H1 (cell line): ENCODE results near the gene ADD1. TPM values are rescaled to one million over a fixed set of nuclear protein-coding genes. Genes with fewer than 3 reads are reported as not detected.

ENCODE experiments used
- polyA plus RNA-seq, 7 experiments: library from polyadenylated mRNA; depleted of rRNA in 3 of 7; stranded (reverse) in 5 of 7; unstranded in 2 of 7; fragments of >200 nt in 5 of 7; fragments of 200-250 nt in 2 of 7; gene quantifications; 1 replicate in 5 of 7; 2 replicates in 1 of 7; 4 replicates in 1 of 7; pipeline versions ENCODE4 v1.2.1 to v1.2.3, GENCODE V29; 2011 to 2013; ENCODE audit warnings: missing spikeins in 2 of 7, mixed read lengths in 2 of 7
- total RNA-seq: library from RNA; stranded (reverse); fragmentation: NEBNext Ultra II Directional; extraction: Animal tissue kit (Norgen Biotek cat#: 25700); gene quantifications from 2 replicates; pipeline ENCODE4 v1.2.1, GENCODE V29; 2021
- TF ChIP-seq, protein P1 (sequence below): fragments of 300-600 bp; sonication (generic); IDR thresholded peaks from 2 replicates; pipeline ENCODE4 v1.7.1; 2012; ENCODE audit warnings: low read length, moderate library complexity, mild to moderate bottlenecking, inconsistent platforms; ENCODE audit not compliant: insufficient replicate concordance

Gene ADD1
- total and polyA plus RNA-seq, 2 of the 8 experiments (the other 6 are each of a cell fraction or from before 2014, with no cell fraction given): 113 to 143 TPM

- TF ChIP-seq, protein P1, sequence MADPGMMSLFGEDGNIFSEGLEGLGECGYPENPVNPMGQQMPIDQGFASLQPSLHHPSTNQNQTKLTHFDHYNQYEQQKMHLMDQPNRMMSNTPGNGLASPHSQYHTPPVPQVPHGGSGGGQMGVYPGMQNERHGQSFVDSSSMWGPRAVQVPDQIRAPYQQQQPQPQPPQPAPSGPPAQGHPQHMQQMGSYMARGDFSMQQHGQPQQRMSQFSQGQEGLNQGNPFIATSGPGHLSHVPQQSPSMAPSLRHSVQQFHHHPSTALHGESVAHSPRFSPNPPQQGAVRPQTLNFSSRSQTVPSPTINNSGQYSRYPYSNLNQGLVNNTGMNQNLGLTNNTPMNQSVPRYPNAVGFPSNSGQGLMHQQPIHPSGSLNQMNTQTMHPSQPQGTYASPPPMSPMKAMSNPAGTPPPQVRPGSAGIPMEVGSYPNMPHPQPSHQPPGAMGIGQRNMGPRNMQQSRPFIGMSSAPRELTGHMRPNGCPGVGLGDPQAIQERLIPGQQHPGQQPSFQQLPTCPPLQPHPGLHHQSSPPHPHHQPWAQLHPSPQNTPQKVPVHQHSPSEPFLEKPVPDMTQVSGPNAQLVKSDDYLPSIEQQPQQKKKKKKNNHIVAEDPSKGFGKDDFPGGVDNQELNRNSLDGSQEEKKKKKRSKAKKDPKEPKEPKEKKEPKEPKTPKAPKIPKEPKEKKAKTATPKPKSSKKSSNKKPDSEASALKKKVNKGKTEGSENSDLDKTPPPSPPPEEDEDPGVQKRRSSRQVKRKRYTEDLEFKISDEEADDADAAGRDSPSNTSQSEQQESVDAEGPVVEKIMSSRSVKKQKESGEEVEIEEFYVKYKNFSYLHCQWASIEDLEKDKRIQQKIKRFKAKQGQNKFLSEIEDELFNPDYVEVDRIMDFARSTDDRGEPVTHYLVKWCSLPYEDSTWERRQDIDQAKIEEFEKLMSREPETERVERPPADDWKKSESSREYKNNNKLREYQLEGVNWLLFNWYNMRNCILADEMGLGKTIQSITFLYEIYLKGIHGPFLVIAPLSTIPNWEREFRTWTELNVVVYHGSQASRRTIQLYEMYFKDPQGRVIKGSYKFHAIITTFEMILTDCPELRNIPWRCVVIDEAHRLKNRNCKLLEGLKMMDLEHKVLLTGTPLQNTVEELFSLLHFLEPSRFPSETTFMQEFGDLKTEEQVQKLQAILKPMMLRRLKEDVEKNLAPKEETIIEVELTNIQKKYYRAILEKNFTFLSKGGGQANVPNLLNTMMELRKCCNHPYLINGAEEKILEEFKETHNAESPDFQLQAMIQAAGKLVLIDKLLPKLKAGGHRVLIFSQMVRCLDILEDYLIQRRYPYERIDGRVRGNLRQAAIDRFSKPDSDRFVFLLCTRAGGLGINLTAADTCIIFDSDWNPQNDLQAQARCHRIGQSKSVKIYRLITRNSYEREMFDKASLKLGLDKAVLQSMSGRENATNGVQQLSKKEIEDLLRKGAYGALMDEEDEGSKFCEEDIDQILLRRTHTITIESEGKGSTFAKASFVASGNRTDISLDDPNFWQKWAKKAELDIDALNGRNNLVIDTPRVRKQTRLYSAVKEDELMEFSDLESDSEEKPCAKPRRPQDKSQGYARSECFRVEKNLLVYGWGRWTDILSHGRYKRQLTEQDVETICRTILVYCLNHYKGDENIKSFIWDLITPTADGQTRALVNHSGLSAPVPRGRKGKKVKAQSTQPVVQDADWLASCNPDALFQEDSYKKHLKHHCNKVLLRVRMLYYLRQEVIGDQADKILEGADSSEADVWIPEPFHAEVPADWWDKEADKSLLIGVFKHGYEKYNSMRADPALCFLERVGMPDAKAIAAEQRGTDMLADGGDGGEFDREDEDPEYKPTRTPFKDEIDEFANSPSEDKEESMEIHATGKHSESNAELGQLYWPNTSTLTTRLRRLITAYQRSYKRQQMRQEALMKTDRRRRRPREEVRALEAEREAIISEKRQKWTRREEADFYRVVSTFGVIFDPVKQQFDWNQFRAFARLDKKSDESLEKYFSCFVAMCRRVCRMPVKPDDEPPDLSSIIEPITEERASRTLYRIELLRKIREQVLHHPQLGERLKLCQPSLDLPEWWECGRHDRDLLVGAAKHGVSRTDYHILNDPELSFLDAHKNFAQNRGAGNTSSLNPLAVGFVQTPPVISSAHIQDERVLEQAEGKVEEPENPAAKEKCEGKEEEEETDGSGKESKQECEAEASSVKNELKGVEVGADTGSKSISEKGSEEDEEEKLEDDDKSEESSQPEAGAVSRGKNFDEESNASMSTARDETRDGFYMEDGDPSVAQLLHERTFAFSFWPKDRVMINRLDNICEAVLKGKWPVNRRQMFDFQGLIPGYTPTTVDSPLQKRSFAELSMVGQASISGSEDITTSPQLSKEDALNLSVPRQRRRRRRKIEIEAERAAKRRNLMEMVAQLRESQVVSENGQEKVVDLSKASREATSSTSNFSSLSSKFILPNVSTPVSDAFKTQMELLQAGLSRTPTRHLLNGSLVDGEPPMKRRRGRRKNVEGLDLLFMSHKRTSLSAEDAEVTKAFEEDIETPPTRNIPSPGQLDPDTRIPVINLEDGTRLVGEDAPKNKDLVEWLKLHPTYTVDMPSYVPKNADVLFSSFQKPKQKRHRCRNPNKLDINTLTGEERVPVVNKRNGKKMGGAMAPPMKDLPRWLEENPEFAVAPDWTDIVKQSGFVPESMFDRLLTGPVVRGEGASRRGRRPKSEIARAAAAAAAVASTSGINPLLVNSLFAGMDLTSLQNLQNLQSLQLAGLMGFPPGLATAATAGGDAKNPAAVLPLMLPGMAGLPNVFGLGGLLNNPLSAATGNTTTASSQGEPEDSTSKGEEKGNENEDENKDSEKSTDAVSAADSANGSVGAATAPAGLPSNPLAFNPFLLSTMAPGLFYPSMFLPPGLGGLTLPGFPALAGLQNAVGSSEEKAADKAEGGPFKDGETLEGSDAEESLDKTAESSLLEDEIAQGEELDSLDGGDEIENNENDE: no peak
- TF ChIP-seq, all 59 proteins: peak for 0
These were observed 57.5 kb downstream of the ADD1 start (continued) for GRCh38 chr4:2901186-2901585.
